NCI-H446 treated with DMSO at 0.1 percent for 48 hours (cell line): ENCODE data around the gene TMTC2.

ENCODE experiments used
- DNase-seq: peaks from one replicate; lab custom pipeline; 2025; lab: John Stamatoyannopoulos, UW

TMTC2 gene

DNA sequence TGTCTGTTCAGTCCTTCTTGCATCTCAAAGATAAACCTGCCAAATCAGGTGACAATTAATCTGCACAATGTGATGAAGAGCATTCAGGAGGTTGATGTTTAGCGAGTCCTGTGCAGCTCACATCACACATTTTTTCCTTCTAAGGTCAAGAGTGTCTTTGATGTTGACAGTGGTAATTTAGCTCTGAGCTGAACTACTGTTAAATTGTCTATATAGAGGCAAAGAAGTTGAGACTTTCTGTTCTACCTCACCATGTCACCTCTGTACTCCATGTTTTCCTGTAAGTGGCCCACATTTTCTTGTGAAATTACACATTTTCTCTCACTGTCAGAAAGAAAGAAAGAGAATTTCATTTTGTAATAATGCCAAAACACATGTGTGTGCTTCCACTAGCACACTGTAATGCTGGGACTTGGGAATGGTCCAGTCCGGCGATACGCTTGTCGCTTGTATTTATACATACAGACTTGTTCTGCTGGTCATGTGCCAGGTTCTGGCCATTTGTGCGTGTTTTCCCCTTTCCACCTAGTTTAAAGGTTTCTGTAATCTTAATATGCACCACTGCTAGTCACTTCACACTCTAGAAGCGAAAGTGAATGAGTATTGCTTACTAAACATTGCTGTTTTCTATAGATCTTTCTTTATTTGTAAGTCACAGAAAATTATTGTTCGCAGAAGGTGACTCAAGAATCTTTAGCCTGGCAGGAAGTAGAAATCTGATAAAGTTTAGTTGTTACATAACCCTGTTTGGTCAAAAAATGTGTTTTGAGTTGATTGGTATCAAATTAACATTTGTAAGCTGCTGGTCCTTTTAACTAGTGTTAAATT lies 328.9 kb downstream of the TMTC2 start:
- no peak for DNase-seq

GRCh38 chr12:83016218-83016835 lies 329.6 kb downstream of the TMTC2 start:
- DNase-seq = peak; percentile 74

DNA sequence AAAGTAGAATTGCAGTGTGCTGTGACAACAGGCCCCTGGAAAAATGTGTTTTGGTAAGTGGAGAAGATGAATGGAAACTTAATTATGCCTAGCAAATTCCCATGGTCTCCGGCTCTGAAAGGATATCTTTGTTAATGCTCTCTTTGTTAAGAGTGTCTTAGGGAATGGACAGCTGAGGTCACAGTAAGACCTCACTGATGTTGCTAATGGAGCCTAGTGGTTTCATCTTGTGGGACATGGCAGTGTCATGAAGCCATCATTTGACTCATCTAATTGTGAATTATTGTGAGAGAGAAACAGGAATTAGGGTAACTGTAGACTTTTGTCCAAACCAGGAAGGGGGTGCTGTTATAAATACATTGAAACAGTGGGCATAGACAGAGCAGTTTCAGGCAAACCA lies 330.3 kb downstream of the TMTC2 start:
- DNase-seq = no peak

DNA sequence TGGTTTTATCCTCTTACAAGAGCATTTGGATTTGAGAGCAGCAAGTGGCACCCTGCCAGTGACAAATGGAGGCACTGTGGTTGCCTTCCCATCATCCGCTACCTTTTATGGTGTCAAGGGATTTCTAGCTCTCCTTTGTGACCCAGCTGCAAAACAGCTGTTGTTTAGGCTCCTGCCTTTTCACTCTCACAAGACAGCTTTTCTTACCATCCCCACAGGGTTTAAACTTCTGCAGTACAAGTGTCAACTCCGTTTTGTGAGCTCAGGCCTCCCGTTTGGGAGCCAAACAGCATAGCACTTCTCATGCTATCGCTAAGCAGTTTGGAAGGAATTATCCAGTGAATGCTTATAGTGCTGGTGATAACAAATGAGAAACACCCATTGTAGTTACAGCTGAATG lies 331.4 kb downstream of the TMTC2 start:
- DNase-seq = no peak

GRCh38 chr12:83027021-83027723 lies 340.5 kb downstream of the TMTC2 start:
- no peak for DNase-seq

DNA sequence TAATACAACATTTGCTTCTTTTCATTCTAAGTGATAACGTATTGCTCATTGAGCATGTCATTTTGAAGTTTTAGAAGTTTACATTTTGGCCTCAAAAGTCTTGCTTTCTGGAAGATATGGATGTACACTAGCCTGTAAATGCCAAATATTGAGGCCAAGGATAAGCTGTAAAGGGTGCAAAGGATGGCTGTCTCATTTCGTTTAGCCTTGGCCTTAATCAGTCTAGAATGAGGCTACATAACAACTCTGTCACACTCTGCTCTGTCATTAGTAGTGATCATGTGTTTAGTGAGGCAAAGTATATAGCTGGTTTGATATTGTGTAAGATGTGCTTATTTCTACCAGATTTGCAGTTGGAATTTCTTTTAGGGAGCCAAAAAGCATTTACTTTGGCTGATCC lies 344.5 kb downstream of the TMTC2 start:
- no peak for DNase-seq

DNA sequence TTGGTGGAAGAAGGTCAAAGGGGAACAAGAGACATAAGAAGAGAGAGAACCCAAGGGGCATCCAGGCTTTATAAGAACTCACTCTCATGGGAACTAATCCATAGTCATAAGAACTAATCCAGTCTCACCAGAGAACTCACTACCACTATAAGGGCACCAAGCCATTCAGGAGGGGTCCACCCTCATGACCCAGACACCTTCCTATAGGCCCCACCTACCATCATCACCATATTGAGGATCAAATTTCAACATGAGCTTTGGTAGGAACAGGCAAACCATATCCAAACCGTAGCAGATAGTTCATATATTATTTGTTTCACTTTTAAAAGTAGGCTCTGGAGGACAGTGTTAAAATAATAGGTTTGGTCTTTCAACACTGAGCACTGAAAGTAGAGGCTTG lies 350.1 kb downstream of the TMTC2 start:
- no peak for DNase-seq

DNA sequence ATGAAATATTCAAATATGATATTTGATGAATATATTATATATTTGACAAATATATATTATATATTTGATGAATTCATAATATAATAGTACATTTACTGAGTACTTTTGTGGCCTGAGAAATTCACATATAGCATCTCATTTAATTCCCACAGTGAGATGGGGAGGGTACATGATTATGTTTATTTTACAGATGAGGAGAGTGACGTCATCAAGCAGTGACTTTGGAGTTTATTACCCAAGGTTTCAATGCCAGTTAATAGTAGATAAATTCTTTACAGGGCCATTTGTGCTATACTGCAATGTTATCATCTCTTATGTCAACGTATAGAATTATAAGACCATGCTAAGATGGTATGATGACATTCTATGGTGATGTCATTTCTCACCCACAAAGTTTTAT lies 352.7 kb downstream of the TMTC2 start:
- no peak for DNase-seq

DNA sequence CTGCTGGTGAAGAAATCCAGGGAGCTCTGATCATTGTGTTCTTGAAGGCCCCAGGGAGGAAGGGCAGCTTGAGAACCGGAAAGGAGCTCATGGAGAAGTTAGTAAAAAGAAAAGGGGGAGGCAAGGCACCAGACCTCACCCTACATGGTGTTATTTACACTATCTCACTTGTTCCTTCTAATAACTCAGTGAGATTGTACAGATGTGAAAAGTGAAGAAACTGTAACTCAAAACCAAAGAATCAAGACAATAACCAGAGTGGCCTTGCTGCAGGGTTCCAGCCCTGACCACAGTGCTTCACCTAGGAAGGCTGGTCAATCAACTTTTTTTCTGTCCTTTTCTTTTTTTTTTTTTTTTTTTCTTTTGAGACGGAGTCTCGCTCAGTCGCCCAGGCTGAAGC lies 353.6 kb downstream of the TMTC2 start:
- DNase-seq = no peak

GRCh38 chr12:83040991-83041390 lies 354.3 kb downstream of the TMTC2 start:
- no peak for DNase-seq

DNA sequence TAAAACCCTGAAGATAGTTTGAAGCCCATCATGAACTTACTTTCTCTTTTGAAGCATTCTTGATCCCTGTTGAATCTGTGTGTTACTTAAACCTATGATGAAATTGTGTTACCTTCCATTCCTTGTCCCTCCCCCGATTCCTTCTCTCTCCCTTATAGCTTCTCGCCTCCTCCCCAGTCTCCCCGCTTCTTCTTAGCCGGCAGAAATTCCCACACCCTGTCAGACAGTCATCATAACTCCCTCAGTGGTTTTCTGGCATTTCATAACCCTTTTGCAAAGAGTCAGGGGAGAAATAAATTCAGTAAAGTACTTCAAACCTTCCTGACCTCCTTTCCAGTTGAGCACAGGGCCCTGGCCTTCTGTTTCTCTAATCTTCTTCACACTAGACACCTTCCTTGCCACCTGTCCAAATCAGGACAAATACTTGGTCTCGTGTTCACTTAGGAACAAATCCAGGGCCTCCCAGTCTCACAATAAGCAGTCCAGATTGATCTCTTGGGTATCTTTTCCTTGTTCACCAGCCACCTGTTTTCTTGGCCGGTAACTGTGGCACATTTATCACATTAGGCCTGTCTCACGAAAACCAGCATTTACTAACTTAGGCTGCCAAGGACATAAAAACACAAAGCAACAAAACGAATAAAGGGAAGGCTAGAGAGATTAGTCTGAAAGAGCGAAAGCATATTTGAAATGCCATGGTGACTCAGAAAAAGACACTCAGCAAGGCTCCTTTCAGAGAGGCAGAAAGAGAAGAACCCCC lies 355.9 kb downstream of the TMTC2 start:
- DNase-seq = no peak

DNA sequence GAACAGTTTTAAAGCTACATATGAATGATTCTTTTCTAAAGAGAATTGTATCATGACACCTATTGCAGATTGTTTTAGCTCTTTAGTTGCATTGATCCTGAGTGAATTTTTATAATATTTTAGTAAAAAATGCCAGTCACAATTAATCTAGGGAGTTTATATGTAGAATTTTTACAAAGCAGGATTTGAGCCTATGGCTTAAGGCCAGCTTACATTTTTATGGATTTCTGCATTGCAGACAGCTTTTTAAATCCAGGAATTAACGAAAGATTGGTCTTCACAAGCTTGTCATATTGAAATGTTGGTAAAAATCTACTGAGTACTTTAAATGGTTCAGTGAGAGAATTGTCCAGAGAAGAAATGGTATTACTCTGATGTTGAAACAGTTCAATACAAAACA lies 358.0 kb downstream of the TMTC2 start:
- DNase-seq = no peak

DNA sequence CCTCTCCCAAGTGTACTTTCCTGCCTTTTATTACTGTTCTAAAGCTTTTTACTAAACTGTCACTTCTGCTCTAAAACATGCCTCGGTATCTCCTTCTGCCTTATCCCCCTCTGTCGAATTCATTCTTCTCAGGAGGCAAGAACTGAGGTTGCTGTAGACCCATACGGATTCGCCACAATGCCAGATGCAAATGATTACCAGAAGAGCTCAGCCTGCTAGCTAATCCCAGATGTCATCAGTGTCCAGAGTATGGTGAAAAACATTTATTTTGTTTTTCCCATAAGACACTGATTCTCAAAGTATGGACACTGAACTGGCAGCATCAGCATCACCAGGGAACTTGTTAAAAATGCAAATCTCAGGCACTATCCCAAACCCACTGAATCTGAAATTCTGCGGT lies 359.3 kb downstream of the TMTC2 start:
- no peak for DNase-seq

DNA sequence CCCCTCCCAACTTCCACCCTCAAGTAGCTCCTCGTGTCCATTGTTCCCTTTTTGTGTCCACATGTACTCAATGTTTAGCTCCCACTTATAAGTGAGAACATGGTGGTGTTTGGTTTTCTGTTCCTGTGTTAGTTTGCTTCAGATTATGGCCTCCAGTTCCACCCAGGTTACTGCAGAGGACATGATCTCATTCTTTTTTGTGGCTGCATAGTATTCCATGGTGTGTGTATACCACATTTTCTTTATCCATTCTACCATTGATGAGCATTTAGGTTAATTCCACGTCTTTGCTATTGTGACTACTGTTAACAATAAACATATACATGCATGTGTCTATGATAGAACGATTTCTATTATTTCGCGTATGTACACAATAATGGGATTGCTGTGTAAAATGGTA lies 362.6 kb downstream of the TMTC2 start:
- DNase-seq = no peak

DNA sequence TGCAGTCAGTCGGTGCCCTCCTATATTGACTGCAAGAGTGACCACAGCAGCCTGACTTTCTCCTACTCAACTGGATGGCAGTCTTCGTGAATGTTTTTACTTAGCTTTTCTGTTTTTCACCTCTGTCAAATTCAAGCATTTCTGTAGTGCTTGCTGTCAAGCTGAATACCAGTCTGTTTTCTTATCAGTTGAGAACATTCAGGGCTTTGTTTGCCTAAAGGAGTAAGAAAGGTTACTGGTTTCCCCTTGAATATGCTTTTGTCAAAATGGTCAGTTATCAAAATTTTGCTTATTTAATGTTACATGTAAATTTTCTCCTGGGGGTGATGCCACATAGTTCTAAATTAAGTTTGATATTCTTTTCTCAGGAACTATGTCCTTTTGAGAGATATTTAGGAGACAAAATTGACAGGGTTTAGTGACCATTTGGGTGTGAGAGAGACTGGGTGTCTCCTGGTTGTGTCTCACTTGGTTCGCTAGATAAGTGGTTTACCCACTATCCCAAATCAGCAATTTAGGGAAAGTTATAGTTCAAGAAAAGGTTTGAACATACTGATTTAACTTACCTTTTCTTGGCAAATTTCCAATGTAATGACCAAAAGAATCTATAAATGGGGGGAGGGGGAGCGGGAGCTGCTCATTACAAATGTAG lies 366.3 kb downstream of the TMTC2 start:
- no peak for DNase-seq

- DNase-seq = no peak
Observed at GRCh38 chr12:83057436-83057835, 370.7 kb downstream of the TMTC2 start.

- DNase-seq = no peak
Observed at GRCh38 chr12:83059107-83059506, 372.4 kb downstream of the TMTC2 start.

- DNase-seq = no peak
Observed at GRCh38 chr12:83065562-83065961, 378.9 kb downstream of the TMTC2 start.

GRCh38 chr12:83067981-83068380 lies 381.3 kb downstream of the TMTC2 start:
- no peak for DNase-seq

GRCh38 chr12:83074358-83074894 lies 387.7 kb downstream of the TMTC2 start:
- DNase-seq = no peak

DNA sequence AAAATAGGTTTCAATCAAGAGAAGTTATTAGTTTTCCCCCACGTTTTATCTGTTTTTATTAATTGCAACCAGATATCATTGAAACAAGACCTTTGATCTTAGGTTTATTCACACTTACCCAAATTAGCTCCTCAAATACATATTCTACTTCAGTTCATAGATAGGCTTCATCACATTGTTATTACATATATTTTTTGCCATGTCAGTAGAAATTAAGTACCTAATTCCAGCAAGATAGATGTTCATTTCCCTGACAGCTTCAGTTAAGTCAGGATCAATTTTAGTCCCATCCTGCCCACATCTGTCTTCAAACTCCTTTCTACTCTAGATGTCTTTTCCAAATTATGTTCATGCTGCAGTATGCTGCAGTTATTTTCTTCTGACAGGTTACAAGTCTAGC lies 388.8 kb downstream of the TMTC2 start:
- no peak for DNase-seq

DNA sequence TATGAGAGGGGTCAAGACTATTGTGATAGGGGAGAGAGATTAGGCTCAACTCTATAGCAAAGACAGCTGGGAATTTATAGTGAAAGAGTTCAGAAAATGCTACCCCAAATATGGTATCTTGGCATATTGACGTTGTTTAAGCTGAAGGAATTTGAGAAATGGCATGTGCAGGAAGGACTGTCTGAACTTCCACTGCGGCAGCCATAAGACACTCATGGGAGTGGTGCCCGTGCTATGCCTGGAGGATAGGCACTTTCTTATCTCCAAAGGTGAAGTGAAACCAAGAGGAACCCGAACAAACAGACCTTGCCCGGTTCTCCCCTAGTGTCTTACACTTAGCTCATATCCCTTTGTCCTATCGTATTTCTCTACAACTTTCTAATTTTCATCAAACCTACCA lies 390.3 kb downstream of the TMTC2 start:
- DNase-seq = no peak
